Stimulated activated CD8-positive, alpha-beta memory T cell treated with anti-CD3 and anti-CD28 coated beads, Interleukin-15, amount 100 ng/mL, for 4 hours (primary cell): Measurements from ENCODE around the gene ORC3.
"Not testable (repeated sequence)": the region's sequence is repeated elsewhere in the genome, so short reads cannot be mapped to it uniquely, and the experiment has no call there.

Experiments
- DNase-seq, 2 donors: peaks; one replicate each; pipeline ENCODE4 v3.0.0-alpha.2; 2020; ENCODE audit warnings: low read depth in 2 of 2

ORC3 gene

DNA sequence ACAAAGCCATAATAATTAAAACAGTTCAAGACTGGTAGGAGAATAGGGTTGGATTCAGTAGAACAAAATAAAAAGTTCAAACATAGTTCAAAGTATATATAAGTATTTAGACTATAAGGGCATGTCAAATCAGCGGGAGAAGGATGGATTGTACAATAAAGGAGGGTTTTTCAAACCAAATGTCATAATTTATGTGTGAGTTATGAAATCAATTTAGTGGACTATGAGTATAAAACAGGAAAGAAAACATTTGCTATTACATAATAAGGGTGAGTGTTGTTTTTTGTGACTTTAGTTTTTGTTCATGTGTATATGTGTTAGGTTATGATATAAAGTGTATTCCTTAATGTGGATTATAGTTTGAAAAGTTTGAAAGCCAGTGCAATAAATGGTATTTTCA, 10.6 kb downstream of the ORC3 start:
- no peak for DNase-seq

DNA sequence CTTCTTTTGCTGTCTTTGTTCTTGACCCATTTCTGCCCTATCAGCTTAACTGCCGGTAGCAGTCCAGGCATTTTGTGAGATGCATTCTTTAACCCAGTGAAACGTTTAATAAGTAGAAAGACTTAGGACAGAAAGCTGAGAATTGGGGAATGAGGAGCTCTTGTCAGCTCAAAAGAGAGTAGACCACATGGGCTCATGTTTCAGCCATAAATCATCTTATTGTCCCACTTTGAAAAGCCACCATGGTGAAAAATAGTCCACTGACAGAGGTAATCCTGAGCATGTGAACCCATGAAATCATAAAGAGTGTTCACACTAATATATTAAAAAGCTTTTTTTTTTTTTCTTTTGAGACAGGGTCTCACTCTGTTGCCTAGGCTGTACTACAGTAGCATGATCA, 16.3 kb downstream of the ORC3 start:
- DNase-seq, result no peak

GRCh38 chr6:87608802-87609201, 18.9 kb downstream of the ORC3 start:
- no peak for DNase-seq

GRCh38 chr6:87613018-87613417, 23.1 kb downstream of the ORC3 start:
- DNase-seq, result not testable (repeated sequence)

DNA sequence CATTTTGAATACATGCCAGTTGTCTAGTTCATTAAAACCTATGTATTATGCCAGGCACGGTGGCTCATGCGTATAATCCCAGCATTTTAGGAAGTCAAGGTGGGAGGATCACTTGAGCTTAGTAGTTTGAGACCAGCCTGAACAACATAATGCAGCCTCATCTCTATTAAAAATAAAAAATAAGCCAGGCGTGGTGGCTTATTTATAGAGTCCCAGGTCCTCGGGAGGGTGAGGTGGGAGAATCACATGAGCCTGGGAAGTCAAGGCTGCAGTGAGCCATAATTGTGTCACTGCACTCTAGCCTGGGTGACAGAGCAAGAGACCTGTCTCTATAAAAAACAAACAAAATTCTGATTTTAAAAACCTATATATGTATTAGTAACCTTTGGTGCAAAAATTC, 27.5 kb downstream of the ORC3 start:
- DNase-seq, result no peak

DNA sequence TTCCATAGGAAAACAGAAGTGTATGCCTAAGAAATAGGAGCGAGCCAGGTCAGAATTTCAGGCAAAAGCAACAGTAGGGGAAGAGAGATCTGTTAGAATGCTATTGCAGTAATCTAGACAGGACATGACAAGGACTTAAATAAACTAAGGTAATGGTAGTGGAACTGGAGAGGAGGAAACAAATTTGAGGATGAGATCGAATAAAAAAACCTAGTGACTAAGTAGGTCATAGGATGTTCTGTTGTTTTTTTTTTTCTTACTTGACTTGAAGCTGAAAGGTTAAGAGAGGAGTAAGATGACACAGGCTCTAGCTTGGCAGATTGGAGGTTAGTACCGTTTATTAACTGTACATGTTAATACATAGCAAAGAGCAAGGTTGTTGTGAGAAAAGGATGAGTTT, 28.6 kb downstream of the ORC3 start:
- no peak for DNase-seq

GRCh38 chr6:87623248-87623647, 33.3 kb downstream of the ORC3 start:
- no peak for DNase-seq

GRCh38 chr6:87628424-87628823, 38.5 kb downstream of the ORC3 start:
- DNase-seq, result no peak

- DNase-seq, result no peak
These were observed 38.9 kb downstream of the ORC3 start for GRCh38 chr6:87628881-87629280.

DNA sequence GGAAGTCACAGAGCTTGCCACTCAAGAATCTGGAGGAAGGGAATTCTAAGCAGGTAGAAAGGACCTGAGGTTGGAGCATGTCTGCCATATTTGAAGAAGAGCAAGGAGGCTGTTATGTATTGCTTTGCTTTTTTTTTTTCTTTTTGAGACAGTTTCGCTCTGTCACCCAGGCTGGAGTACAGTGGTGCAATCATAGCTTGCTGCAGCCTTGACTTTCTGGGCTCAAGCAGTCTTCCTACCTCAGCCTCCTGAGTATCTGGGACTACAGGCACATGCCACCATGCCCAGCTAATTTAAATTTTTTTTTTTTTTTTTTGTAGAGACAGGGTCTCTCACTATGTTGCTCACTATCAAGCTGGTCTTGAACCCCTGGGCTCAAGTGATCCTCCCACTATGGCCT, 40.8 kb downstream of the ORC3 start:
- no peak for DNase-seq

DNA sequence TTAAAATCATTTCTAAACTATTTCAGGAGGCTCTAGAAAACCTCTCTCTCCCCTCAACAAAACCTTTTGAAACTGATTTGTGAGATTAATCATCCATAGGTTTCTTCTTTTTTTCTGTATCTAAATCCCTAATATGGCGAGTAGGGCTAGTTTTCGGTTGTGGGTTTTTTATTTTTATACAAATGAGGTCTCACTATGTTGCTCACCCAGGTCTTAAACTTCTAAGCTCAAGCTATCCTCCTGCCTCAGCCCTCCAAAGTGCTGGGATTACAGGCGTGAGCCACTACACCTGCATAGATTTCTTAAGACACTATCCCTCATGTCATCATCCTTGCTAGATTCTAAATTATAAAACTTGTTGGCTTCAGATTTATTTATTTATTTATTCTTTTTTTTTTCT, 43.9 kb downstream of the ORC3 start:
- DNase-seq, result no peak

DNA sequence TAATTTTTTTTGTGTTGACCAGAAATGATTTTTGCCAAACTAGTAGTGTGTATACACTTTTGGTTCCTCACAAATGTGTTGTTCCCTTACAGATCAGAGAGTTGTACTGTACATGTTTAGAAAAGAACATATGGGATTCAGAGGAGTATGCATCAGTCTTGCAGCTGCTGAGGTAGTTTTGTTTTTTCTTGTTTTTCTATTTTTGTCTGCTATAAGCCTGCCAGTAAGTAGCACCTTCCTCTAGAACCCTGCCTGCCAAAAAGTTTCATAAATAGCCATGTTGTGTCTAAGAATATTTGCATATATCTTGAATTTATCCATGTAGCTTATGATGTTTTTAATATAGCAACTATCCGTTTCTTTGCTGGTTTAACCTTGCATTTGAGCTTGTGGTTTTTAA, 46.4 kb downstream of the ORC3 start:
- DNase-seq, result no peak

GRCh38 chr6:87637106-87637505, 47.2 kb downstream of the ORC3 start:
- no peak for DNase-seq

DNA sequence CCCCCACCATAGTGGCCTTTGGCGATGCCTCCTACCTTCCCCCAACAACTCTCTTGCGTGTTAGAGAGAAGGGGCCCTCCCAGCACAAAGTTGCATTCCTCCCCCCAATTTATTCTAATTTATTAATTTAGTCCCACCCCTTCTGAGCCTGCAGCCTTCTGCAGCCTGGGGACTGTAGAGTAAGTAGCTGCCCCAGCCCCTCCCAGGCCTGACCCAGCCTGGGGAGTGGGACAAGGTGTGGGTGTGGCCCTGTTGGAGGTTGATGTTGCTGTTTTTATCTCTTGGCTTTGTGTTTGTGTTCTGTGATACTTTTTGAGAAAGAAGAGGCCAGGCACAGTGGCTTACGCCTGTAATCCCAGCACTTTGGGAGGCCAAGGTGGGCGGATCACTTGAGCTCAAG, 49.4 kb downstream of the ORC3 start:
- no peak for DNase-seq

GRCh38 chr6:87641065-87641692, 51.2 kb downstream of the ORC3 start:
- DNase-seq, result no peak

- no peak for DNase-seq
These were observed 55.1 kb downstream of the ORC3 start for GRCh38 chr6:87645080-87645479.

DNA sequence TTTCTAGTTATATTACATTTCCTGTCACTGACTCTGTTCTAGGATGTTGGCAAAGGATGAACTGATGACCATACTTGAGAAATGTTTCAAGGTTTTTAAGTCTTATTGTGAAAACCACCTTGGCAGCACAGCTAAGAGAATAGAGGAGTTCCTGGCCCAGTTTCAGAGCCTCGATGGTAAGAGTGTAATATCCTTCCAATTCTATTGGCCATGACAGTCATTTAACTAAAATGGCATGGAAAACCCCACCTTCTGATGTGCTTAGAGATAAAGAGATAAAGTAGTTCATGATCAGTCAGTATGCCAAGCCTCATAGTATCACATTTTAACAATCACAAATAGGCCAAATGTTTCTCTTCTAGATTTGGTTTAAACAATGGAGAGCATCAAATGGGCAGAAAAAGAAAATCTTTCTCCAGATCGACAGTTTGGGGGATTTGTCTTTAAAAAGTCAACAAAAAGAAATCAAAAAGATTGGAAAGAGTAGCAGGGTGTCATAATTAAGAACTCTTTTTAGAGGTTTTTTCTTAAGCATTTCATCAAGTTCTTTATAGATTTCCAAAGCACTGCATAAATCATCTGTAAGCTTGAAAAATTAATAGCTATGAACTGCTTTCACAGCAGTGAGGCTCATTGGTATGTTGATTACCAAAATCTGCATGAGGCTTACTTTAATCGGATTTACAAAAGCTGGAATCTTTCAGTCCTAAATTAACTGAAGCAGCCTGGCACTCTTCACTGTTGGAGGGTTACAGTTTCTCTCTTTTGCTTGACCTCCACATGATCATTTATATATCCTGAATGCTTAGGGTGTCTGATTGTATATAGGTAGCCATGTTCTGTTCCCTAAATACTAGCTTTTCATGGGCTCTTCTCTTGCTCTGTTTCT, 63.4 kb downstream of the ORC3 start:
- DNase-seq, result no peak

GRCh38 chr6:87654122-87654521, 64.2 kb downstream of the ORC3 start:
- DNase-seq, result no peak

DNA sequence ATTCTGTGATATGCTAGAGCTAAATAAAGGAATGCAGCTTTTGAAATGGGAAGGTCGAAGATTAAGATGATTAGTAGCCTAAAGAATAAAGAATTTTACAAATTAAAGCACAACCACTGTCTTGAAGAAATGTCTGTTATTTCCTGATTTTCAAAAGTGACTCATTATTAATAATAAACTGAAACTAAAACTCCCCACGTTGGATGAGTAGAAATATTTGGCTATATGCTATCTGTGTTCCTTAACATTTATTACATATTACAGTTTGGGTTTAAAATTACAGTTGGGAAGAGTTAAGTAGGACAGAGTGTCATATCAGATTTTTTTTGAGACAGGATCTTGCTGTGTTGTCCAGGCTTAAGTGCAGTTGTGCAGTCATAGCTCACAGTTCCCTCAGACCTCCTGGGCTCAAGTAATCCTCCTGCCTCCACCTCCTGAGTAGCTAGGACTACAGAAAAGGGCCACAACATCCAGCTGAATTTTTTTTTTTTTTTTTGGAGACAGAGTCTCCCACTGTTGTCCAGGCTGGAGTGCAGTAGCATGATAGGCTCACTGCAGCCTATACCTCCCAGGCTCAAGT, 65.0 kb downstream of the ORC3 start:
- DNase-seq, result no peak

DNA sequence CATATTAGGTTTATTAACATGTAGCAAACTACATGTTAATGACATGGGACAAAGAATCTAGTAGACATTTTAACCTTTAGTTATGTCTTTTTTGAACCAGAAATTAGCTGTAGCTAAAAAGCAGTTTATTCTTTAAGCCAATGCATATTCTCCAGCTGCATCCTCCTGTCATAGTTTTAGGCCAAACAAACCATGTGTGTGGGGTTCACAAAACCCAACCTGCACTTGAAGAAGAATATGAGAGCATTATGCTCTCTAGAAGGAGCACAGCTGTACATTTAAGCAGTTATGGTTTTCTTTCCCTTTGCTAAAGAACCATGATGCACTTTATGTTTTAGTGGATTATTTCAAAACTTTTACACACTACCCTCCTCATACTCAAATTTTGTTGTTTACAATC, 65.9 kb downstream of the ORC3 start:
- no peak for DNase-seq

- no peak for DNase-seq
These were observed 66.9 kb downstream of the ORC3 start for GRCh38 chr6:87656857-87657256.

- no peak for DNase-seq
These were observed 68.6 kb downstream of the ORC3 start for GRCh38 chr6:87658516-87658915.
